Thoracic aorta (tissue), 2 donors: ENCODE results near the gene LRMDA. TPM values are rescaled to one million over a fixed set of nuclear protein-coding genes. Genes with fewer than 3 reads are reported as not detected.

Source experiments
- ATAC-seq: fragments of 150-250 bp; one replicate; pipeline ENCODE4 v1.8.0; 2017; ENCODE audit warnings: low read depth; ENCODE audit not compliant: insufficient number of reproducible peaks, low FRiP score
- DNase-seq: peaks from one replicate; pipeline ENCODE4 v3.0.0-alpha.2; 2020; ENCODE audit warnings: low spot score
- H3K27ac ChIP-seq, 2 donors: fragments of 200-600 bp; sonication (generic); 1 replicate in 1 of 2; 2 replicates in 1 of 2; pipeline ENCODE4 v1.5.1; 2016; ENCODE audit warnings: mild to moderate bottlenecking in 2 of 2, moderate library complexity in 2 of 2
- H3K27me3 ChIP-seq: fragments of 200-600 bp; sonication (generic); replicated peaks from 2 replicates; pipeline ENCODE4 v1.6.0; 2016; ENCODE audit warnings: mild to moderate bottlenecking; ENCODE audit not compliant: insufficient read depth
- H3K36me3 ChIP-seq: fragments of 200-600 bp; sonication (generic); one replicate; pipeline ENCODE4 v1.5.1; 2016
- H3K4me1 ChIP-seq, 2 donors: fragments of 200-600 bp; sonication (generic); 1 replicate in 1 of 2; 2 replicates in 1 of 2; pipeline versions ENCODE4 v1.5.1 to v1.6.0; 2016; ENCODE audit warnings: low read depth in 2 of 2, mild to moderate bottlenecking in 1 of 2; ENCODE audit not compliant: control insufficient read depth in 1 of 2
- H3K4me3 ChIP-seq: fragments of 200-600 bp; sonication (generic); 2 replicates; pipeline ENCODE4 v1.5.1; 2016; ENCODE audit warnings: mild to moderate bottlenecking
- H3K9me3 ChIP-seq: fragments of 200-600 bp; sonication (generic); 2 replicates; pipeline ENCODE4 v1.5.1; 2016
- total RNA-seq, 2 donors: library from RNA; depleted of rRNA; stranded (reverse); fragments of >200 nt; gene quantifications; one replicate each; pipeline versions ENCODE4 v1.1.0 to v1.2.3, GENCODE V29; 2016
- TF ChIP-seq, protein P1 (sequence below): fragments of 200-600 bp; sonication (generic); IDR thresholded peaks from one replicate; pipeline ENCODE4 v1.5.1; 2019; ENCODE audit warnings: antibody characterized with exemption

Gene LRMDA
- total RNA-seq, 2 donors from 2014 or later, result 8.3 to 36.6 TPM

GRCh38 chr10:76429368-76430060 is 998.1 kb downstream of the LRMDA start:
- H3K27me3 ChIP-seq, result no peaks in the 10 kb centered on the region
- peak overlapping the region; percentile 38 for H3K4me3 ChIP-seq
- peak overlapping the region; percentile 81 to 93 for H3K27ac ChIP-seq
- peaks cover 26 to 58% of the 10 kb centered on the region in 2 donors for H3K4me1 ChIP-seq
- TF ChIP-seq, protein P1, sequence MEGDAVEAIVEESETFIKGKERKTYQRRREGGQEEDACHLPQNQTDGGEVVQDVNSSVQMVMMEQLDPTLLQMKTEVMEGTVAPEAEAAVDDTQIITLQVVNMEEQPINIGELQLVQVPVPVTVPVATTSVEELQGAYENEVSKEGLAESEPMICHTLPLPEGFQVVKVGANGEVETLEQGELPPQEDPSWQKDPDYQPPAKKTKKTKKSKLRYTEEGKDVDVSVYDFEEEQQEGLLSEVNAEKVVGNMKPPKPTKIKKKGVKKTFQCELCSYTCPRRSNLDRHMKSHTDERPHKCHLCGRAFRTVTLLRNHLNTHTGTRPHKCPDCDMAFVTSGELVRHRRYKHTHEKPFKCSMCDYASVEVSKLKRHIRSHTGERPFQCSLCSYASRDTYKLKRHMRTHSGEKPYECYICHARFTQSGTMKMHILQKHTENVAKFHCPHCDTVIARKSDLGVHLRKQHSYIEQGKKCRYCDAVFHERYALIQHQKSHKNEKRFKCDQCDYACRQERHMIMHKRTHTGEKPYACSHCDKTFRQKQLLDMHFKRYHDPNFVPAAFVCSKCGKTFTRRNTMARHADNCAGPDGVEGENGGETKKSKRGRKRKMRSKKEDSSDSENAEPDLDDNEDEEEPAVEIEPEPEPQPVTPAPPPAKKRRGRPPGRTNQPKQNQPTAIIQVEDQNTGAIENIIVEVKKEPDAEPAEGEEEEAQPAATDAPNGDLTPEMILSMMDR, result no peak
- no peaks in the 10 kb centered on the region for H3K36me3 ChIP-seq
- no peak for ATAC-seq
- no peaks in the 10 kb centered on the region for H3K9me3 ChIP-seq
- no peak for DNase-seq

DNA sequence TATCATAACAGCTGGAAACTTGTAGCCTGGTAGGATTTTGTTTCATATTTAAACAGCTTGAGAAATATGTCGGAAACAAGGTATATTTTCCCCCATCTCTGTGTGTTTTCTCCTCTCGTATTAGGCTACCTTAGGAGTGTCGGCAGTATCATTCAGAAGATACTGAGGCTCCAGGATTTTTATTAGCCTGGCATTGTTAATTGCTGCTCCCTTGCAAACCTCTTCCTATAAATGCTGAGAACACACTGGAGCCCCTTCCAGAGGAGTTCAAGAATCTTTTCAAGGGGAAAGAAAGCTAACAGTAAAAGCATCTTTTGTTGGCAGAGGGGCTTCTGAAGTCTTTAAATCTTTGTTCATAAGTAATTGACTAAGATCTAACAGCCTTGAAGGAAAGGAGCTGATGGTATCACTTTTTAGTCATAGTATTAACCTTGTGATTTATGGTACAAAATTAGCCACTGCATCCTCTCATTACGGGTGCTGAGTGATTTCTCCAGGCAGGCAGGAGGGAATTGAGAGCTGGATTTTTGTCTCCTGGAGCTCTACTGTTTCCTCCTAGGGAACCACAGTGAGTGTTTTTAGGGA is 998.7 kb downstream of the LRMDA start:
- peak overlapping the region; percentile 38 for H3K4me3 ChIP-seq
- peaks cover 26 to 58% of the 10 kb centered on the region in 2 donors for H3K4me1 ChIP-seq
- TF ChIP-seq, protein P1, result no peak
- peak overlapping the region; percentile 81 to 93 for H3K27ac ChIP-seq
- DNase-seq (no peak), ATAC-seq (no peak)
- no peaks in the 10 kb centered on the region for H3K9me3 ChIP-seq
- H3K36me3 ChIP-seq, result no peaks in the 10 kb centered on the region
- H3K27me3 ChIP-seq, result no peaks in the 10 kb centered on the region

DNA sequence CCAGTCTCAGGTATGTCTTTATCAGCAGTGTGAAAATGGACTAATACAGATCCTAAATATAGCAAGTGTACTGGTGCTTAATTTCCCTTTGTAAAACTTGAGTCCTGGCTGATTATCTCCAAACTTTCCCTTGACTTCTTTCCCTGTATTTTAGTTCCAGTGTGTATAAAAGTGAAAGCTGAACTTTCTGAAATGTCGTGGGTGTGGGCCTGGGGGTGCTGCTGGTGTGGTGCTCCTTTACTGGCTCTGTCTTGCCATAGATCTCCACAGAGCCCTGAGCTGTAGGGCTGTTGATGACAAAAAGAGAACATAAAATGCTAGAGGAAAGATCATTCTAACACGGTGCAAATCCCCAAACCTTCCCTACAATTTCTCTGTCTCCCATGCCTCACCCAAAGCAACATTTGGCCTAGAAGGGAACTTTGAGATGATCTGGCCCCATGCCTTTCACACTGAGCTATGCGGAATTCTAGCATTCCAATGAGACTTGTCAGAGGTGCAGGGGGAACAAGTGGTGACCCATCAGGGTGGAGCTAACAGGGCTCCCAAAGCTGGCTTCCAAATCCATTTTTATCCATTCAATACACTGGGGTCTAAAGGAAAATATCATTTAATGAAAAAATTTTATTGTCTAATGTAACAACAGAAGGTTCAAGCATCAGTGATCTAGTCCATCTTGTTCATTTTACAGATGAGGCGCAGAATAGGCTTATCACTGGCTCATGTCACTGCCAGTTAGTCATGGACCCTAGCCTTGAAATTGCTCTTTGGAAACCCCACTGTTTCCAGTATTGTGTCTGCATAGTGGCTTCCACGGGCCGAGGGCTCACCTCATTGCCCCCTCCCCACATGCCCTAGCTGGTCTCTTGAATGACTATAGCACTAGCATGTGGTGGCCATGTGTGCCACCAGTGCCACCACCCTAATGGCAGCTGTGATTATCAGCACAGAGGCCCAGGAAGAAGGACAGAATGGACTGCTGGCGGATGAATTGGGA is 1000.9 kb downstream of the LRMDA start:
- H3K4me1 ChIP-seq, result peaks cover 29 to 72% of the 10 kb centered on the region in 2 donors
- peak overlapping the region; percentile 81 to 93 for H3K27ac ChIP-seq
- H3K36me3 ChIP-seq, result no peaks in the 10 kb centered on the region
- peak overlapping the region; percentile 30 for H3K4me3 ChIP-seq
- no peaks in the 10 kb centered on the region for H3K9me3 ChIP-seq
- peak; percentile 92 for ATAC-seq
- no peaks in the 10 kb centered on the region for H3K27me3 ChIP-seq
- TF ChIP-seq, protein P1, result no peak
- DNase-seq, result peak; percentile 43

DNA sequence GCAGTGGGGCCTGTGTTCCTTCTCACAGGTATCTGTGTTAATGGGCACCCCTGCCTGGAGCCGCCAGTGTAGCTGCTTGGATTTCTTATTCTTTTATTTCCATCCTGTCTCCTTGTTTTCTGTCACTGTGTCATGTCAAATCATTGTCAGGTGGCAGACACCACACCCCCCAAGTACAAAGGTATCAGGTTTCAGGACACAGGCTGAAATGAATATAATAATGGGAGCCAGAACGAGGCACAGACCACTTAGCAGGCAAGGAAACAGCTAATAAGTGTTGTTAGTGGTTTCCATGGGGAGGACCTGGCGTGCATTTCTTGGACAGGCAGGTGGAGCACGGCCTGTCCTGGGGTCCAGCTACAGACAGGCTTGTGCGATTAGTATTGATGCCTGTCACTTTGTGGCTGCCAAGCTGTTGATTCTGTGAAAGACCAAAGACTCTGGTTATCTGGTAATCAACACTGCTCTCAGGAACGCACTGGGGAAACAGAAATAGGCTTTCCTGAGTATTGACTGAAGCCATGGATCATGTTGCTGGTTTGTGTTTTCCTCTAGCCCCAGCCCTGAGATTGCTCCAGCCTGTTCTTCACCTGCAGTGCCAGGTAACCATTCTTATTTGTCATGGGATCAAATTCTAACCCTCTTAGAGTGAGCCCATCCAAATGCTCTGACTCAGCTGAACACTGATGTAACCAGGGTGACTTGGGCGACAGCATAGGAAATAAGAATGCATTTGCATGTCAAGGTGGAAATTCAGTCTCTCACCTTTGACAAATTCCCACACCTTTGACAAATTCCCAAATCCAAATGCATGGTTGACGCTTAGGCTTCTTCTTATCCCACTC is 1002.0 kb downstream of the LRMDA start:
- H3K27me3 ChIP-seq, result no peaks in the 10 kb centered on the region
- ATAC-seq (no peak), DNase-seq (no peak)
- H3K4me1 ChIP-seq, result peaks cover 24 to 62% of the 10 kb centered on the region in 2 donors
- no peaks in the 10 kb centered on the region for H3K36me3 ChIP-seq
- no peaks in the 10 kb centered on the region for H3K9me3 ChIP-seq
- peak overlapping the region; percentile 81 to 93 for H3K27ac ChIP-seq
- H3K4me3 ChIP-seq, result no peak overlapping the region
- TF ChIP-seq, protein P1, result no peak
